GM19193 (cell line): ENCODE results near the gene C2orf78.
"Not testable (repeated sequence)": the region's sequence is repeated elsewhere in the genome, so short reads cannot be mapped to it uniquely, and the experiment has no call there.

Experiments used
- POLR2A ChIP-seq: IDR thresholded peaks from 4 replicates; pipeline ENCODE4 v1.6.1; 2011; ENCODE audit not compliant: insufficient read depth, insufficient read length; ENCODE audit errors: extremely low read depth

The C2orf78 gene, protein sequence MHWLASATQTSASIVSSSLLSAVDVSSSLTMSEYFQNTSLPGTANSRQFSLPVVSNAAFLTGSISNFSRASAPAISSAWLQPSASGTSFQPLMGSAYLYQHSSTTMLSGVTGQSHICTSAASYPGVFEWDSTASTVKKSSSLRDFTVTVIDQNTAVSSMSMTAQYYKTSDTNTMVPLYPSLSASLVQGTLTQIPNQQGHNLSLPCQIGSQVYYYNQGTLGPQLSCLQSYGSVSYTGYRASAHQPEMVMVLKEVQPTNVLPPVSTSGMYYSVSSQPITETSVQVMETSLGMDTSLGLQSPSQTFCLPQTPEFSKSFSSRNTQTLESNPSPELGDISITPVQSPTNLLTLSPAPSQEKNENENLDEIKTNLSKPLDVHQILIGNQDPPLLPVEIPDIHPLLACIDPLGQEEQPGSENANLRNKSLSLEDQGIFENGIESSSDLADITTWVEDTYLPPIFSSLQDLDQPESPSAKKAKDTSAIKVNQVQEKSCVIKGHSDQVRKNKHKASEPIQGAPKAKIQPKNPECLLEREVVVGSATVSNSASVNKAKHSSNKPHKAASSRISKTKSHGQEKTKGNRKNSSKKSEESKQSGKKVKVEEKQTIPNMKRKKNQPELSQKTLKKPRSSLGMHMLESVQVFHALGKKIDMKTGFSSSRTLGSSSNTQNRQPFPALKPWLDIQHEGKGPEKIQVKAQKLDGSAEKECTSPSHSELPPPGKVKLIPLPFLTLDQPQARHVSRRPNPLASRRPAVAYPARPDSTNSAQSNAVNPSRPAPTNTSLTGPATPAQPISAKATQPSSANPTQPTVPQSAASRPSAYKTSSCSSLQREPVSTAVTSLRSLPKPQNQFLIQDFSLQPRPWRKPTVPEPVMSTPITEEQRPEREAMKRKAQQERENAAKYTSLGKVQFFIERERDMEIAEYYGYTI

DNA sequence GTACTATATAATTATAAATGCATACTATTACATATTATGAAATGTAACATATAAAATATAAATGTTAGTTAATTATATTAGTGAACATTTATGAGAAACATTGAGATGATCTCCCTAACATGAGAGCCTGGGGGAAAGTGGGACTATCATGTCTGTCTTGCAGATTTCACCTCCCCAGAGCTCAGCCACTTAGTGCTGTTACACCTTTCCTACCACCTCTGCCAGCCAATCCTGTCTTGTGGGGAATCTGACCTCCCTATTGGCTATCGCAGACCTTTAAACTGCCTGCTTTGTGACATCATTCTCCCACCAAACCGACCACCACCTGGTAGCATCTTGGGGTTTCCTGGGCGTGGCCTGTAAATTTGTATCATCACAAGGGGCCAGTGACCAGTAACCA lies at the start of gene C2orf78:
Gene C2orf78, plus strand, starts transcription at position 301 of the 400 bp plus-strand sequence. CDS start 127 bp downstream, outside the sequence.
- not testable (repeated sequence) for TF ChIP-seq POLR2A

- TF ChIP-seq POLR2A = no peak
These were observed 47.6 kb upstream of the C2orf78 start for GRCh38 chr2:73736378-73736777.

GRCh38 chr2:73736855-73737779 lies 46.9 kb upstream of the C2orf78 start, which contains the start of gene TPRKB:
TSS of gene TPRKB (minus strand) at chr2:73737345. CDS start at chr2:73734569, 2,776 bp downstream.
- peak; percentile 81 for TF ChIP-seq POLR2A

- TF ChIP-seq POLR2A = no peak
These were observed 44.9 kb upstream of the C2orf78 start for GRCh38 chr2:73739101-73739500.

- no peak for TF ChIP-seq POLR2A
These were observed 43.2 kb upstream of the C2orf78 start for GRCh38 chr2:73740767-73741166.

DNA sequence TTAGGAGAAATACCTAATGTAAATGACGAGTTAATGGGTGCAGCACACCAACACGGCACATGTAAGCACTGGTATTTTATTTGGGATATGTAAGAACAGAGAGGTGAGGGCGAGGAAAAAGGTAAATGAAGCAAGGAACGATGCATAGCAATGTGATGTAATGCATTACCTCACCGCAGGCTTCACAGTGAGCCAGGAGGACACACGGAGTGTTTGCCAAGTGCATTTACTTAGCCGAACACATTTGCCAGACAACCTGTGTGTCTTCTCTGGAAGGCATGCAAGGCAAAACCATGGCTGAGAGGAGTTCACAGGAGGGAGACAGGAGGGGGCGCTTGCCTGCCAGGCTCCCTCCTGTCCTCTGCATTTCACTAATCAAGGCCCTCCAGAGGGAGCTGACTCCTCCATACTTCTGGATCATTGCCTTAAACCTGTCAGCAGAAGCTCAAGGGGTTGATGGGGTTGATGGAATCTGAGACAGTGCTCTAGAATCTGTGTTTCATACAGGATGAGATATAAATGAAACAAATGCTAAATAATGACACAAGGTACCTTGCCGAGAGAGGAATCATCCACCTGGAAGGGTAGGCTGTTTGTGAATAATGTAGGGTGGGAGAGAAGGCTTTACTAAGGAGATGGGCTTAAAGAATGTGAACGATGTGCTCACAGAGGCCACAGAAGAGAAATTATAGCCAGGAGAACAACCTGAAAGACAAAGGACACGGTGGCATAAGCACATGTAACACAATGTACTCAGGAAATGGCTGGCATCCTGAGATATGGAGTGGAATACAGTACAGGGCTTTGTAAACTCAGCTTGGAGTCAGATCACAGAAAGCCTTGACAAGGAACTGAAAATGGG lies 37.7 kb upstream of the C2orf78 start:
- TF ChIP-seq POLR2A = no peak

GRCh38 chr2:73746877-73747208 lies 37.1 kb upstream of the C2orf78 start:
- TF ChIP-seq POLR2A = no peak

DNA sequence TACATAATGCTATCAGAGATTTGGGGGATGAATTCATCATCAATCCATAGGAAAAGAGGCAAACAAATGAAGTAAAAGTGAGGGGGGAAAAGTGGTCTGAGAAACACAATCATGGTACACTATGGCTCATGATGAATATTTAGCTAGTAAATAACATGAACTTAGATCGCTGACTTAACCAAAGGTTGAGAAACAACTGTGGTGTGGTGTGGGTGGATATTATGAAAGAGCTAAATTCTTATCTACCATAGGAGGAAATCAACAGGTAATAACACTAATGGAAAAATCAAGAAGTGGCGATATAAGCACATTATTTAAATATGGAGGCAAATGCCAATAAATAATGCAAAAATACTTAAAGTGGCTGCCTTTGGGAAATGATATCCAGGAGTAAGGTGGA lies 34.7 kb upstream of the C2orf78 start:
- TF ChIP-seq POLR2A = no peak

DNA sequence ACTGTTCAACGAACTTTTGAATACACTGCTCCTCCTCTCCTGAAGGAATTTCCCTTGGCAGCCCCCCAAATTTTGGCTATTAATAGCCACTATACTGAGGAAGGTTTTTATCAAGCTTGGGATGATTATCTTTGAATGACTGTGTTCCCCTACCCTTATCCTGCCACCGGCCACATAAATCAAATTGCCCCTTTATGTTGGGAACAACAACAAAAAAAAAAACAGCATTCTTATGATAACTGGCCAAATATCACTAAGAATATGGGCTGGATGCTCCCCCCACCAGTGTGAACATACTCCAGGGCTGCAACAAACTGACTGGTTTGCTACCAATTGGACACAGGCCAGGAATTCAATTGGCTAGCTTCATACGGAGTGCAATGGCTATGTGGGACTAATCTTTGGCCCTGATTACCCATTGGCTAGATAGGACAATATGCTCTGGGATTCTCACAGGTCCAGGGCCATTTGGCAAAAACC lies 24.7 kb upstream of the C2orf78 start:
- TF ChIP-seq POLR2A = no peak

GRCh38 chr2:73759904-73760303 lies 24.1 kb upstream of the C2orf78 start:
- TF ChIP-seq POLR2A = no peak

DNA sequence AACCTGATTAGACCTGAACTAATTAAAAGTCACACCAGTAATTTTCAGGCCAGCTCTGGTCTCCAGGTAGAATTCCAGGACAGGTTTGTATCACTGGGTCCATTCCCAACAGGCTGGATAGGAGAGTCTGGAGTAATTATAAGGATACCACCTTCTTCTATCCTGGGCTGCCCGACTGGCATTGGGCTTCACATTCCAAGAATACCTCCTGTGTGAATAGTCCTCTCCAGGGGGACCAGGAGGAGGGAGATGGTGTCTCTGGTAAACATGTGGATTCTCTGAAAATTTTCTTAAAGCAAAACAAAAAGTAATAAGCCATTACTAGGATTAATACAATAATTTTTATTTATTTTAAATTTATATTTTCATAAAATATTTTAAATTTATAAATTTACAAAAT lies 21.4 kb upstream of the C2orf78 start:
- no peak for TF ChIP-seq POLR2A

DNA sequence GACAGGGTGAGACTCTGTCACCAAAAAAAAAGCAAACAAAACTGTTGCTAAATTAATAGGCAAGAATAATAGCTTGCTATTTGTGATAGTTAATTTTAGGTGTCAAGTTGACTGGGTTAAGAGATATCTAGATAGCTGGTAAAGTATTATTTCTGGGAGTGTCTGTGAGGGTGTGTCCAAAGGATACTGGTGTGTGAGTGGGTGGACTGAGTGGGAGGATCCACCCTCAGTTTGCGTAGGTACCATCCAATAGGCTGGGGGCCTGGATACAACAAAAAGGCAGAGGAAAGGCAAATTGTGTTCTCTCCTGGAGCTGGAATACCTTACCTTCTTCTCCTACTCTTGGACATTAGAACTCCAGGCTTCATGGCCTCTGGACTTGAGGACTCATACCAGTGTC lies 19.0 kb upstream of the C2orf78 start:
- no peak for TF ChIP-seq POLR2A

- no peak for TF ChIP-seq POLR2A
These were observed 17.6 kb upstream of the C2orf78 start for GRCh38 chr2:73766349-73766748.
